IMR-90 (cell line): ENCODE measurements around the gene ADAM20. TPM values are rescaled to one million over a fixed set of nuclear protein-coding genes. Genes with fewer than 3 reads are reported as not detected.

Experiments used
- ATAC-seq: fragments of 200-7000 bp; cut with Tn5 transposase; 2 replicates; pipeline ENCODE4 v1.9.1; 2020; ENCODE audit warnings: low read depth, mild to moderate bottlenecking, moderate library complexity
- BruUV-seq: library from RNA; stranded (reverse); fragments of 400-500 nt; replicated peaks from 2 replicates; lab custom pipeline; 2021; lab: Mats Ljungman, UMichigan
- CTCF ChIA-PET: fragments of 300-600 bp; formaldehyde crosslinking; extraction: SDS; loops from one replicate; lab custom pipeline; 2021; ENCODE audit warnings: antibody characterized with exemption; lab: Yijun Ruan, JAX
- POLR2A ChIA-PET: fragments of 300-600 bp; sonication (Branson Sonifier 250); formaldehyde crosslinking; loops from one replicate; lab custom pipeline; 2022; ENCODE audit warnings: antibody characterized with exemption; ENCODE audit not compliant: unreplicated experiment; lab: Charles Lee
- DNase-seq: peaks from one replicate; pipeline ENCODE4 v3.0.0; 2013
- H2AFZ ChIP-seq: replicated peaks from 2 replicates; pipeline ENCODE3; 2013; ENCODE audit warnings: low read length, mild to moderate bottlenecking; ENCODE audit not compliant: poor library complexity
- H2AK5ac ChIP-seq: 2 replicates; pipeline ENCODE4 v1.6.1; 2013; ENCODE audit warnings: low read depth, low read length, inconsistent platforms
- H2AK9ac ChIP-seq: replicated peaks from 2 replicates; pipeline ENCODE3; 2013; ENCODE audit warnings: mild to moderate bottlenecking, low read depth, low read length, moderate library complexity; ENCODE audit not compliant: poor library complexity
- H2BK120ac ChIP-seq: 2 replicates; pipeline ENCODE4 v1.6.1; 2013; ENCODE audit warnings: low read depth, low read length, inconsistent platforms
- H2BK15ac ChIP-seq: 3 replicates; pipeline ENCODE4 v1.6.1; 2013; ENCODE audit warnings: low read depth, low read length, inconsistent platforms
- H2BK20ac ChIP-seq: 2 replicates; pipeline ENCODE4 v1.6.1; 2013; ENCODE audit warnings: low read depth, mild to moderate bottlenecking, inconsistent platforms, low read length, moderate library complexity
- H2BK5ac ChIP-seq: 2 replicates; pipeline ENCODE4 v1.6.1; 2013; ENCODE audit warnings: mild to moderate bottlenecking, low read depth, low read length, inconsistent platforms; ENCODE audit not compliant: poor library complexity, severe bottlenecking
- H3K14ac ChIP-seq: replicated peaks from 2 replicates; pipeline ENCODE4 v1.6.1; 2013; ENCODE audit warnings: low read depth, low read length, inconsistent platforms
- H3K18ac ChIP-seq: 2 replicates; pipeline ENCODE4 v1.6.1; 2013; ENCODE audit warnings: low read depth, low read length, control low read depth
- H3K23ac ChIP-seq: 2 replicates; pipeline ENCODE4 v1.6.1; 2013; ENCODE audit warnings: low read depth, low read length, inconsistent platforms
- H3K27ac ChIP-seq: 2 replicates; pipeline ENCODE4 v1.5.1; 2013; ENCODE audit warnings: mild to moderate bottlenecking, control low read depth, low read length; ENCODE audit not compliant: insufficient read depth
- H3K27me3 ChIP-seq: 2 replicates; pipeline ENCODE4 v1.6.1; 2013; ENCODE audit warnings: low read length; ENCODE audit not compliant: control insufficient read depth, insufficient read depth
- H3K36me3 ChIP-seq: 2 replicates; pipeline ENCODE4 v1.6.1; 2013; ENCODE audit warnings: low read length, mixed read lengths; ENCODE audit not compliant: control insufficient read depth, insufficient read depth
- H3K4ac ChIP-seq: 2 replicates; pipeline ENCODE4 v1.6.1; 2013; ENCODE audit warnings: low read depth, low read length, inconsistent platforms
- H3K4me1 ChIP-seq: 2 replicates; pipeline ENCODE4 v1.6.1; 2013; ENCODE audit warnings: low read length, mixed read lengths; ENCODE audit not compliant: control insufficient read depth, insufficient read depth
- H3K4me2 ChIP-seq: 2 replicates; pipeline ENCODE4 v1.6.1; 2013; ENCODE audit warnings: low read depth, mild to moderate bottlenecking, control low read depth, low read length, moderate library complexity
- H3K4me3 ChIP-seq: 2 replicates; pipeline ENCODE4 v1.5.1; 2013; ENCODE audit warnings: low read depth, mild to moderate bottlenecking, control low read depth, low read length, moderate library complexity; ENCODE audit not compliant: insufficient read depth
- H3K56ac ChIP-seq: 2 replicates; pipeline ENCODE4 v1.6.1; 2013; ENCODE audit warnings: low read length, inconsistent platforms; ENCODE audit not compliant: insufficient read depth; ENCODE audit errors: extremely low read depth
- H3K79me1 ChIP-seq, 2 experiments: 2 replicates each; pipeline ENCODE4 v1.6.1; 2013; ENCODE audit warnings: low read length in 2 of 2, inconsistent platforms in 1 of 2, low read depth in 1 of 2
- H3K9ac ChIP-seq: 2 replicates; pipeline ENCODE4 v1.6.1; 2013; ENCODE audit warnings: low read depth, low read length, control low read depth
- H3K9me1 ChIP-seq: 2 replicates; pipeline ENCODE4 v1.6.1; 2013; ENCODE audit warnings: low read length, inconsistent platforms; ENCODE audit not compliant: insufficient read depth
- H3K9me3 ChIP-seq: 2 replicates; pipeline ENCODE4 v1.6.1; 2013; ENCODE audit warnings: low read length; ENCODE audit not compliant: control insufficient read depth, insufficient read depth
- H4K20me1 ChIP-seq: 2 replicates; pipeline ENCODE4 v1.6.1; 2013; ENCODE audit warnings: low read length, inconsistent platforms; ENCODE audit not compliant: insufficient read depth
- H4K5ac ChIP-seq: 2 replicates; pipeline ENCODE4 v1.6.1; 2013; ENCODE audit warnings: mild to moderate bottlenecking, low read depth, low read length, control low read depth
- H4K8ac ChIP-seq, 2 experiments: 2 replicates each; pipeline ENCODE4 v1.6.1; 2013; ENCODE audit warnings: low read depth in 2 of 2, low read length in 2 of 2, control low read depth in 1 of 2, inconsistent platforms in 1 of 2
- H4K91ac ChIP-seq: 2 replicates; pipeline ENCODE4 v1.6.1; 2013; ENCODE audit warnings: low read depth, low read length, inconsistent platforms; ENCODE audit not compliant: insufficient read depth
- CEBPB ChIP-seq: IDR thresholded peaks from 2 replicates; pipeline ENCODE4 v1.6.1; 2012; ENCODE audit warnings: low read depth, low read length, improper control_type of control experiment
- MAZ ChIP-seq: IDR thresholded peaks from 2 replicates; pipeline ENCODE4 v1.6.1; 2012; ENCODE audit warnings: low read depth, mild to moderate bottlenecking, low read length, improper control_type of control experiment, moderate library complexity, borderline replicate concordance
- MXI1 ChIP-seq: IDR thresholded peaks from 2 replicates; pipeline ENCODE4 v1.6.1; 2012; ENCODE audit warnings: low read depth, mild to moderate bottlenecking, low read length, moderate library complexity, borderline replicate concordance
- POLR2A ChIP-seq: IDR thresholded peaks from 2 replicates; pipeline ENCODE4 v1.6.1; 2012; ENCODE audit warnings: mild to moderate bottlenecking, low read depth, low read length
- whole genome bisulfite sequencing, 2 experiments: methylation state at CpG; one replicate each; pipeline versions ENCODE4 v1.1.5 to v1.1.7; 2013; ENCODE audit warnings: missing lambda C conversion rate in 2 of 2; ENCODE audit not compliant: insufficient read length in 1 of 2; ENCODE audit errors: extremely low coverage in 2 of 2; 5-methylcytosine and 5-hydroxymethylcytosine counted together
- dilution Hi-C: fragments of 300-500 bp; cut with HindIII; formaldehyde crosslinking; loops from one replicate; pipeline ENCODE4 v1.14.3; 2018; ENCODE audit warnings: low sequenced_read_pairs; ENCODE audit not compliant: unreplicated experiment
- in situ Hi-C: fragments of 300-500 bp; cut with MboI; formaldehyde crosslinking; loops from 3 replicates; pipeline ENCODE4 v1.14.3; 2019; ENCODE audit warnings: low sequenced_read_pairs, inconsistent platforms, mixed read lengths
- intact Hi-C: fragments of 100-400 bp; cut with micrococcal nuclease; formaldehyde crosslinking; loops from 2 replicates; pipeline ENCODE4 v1.10.0; 2022
- polyA plus RNA-seq, 3 experiments: library from polyadenylated mRNA; depleted of rRNA; stranded (reverse); fragments of >200 nt; gene quantifications; 2 replicates each; pipeline ENCODE4 v1.2.3, GENCODE V29; 2012; ENCODE audit warnings: low replicate concordance in 1 of 3
- total RNA-seq: library from RNA; depleted of rRNA; stranded (reverse); fragments of >200 nt; gene quantifications from 2 replicates; pipeline ENCODE4 v1.2.3, GENCODE V29; 2012

Gene ADAM20
- total and polyA plus RNA-seq, 2 of the 4 experiments (the other 2 are of a cell fraction): 0.03 to 0.18 TPM

GRCh38 chr14:70536830-70537229 is 2.0 kb upstream of the ADAM20 start:
- dilution Hi-C loops: no loop called here
- no peaks in the 10 kb centered on the region for H3K27me3 ChIP-seq
- no peaks in the 10 kb centered on the region for H4K20me1 ChIP-seq
- H3K27ac ChIP-seq: no peak overlapping the region
- WGBS, 2 experiments: no CpG with 5 or more reads among the region's 1 CpG
- H3K9ac ChIP-seq: no peak overlapping the region
- intact Hi-C loops: no loop called here
- H2AK9ac ChIP-seq: no peak overlapping the region
- POLR2A ChIA-PET: no interaction called here
- no peak overlapping the region for H3K18ac ChIP-seq
- peaks cover 2% of the 10 kb centered on the region; the same call in 1 of the 2 replicates for H3K9me3 ChIP-seq
- H2BK5ac ChIP-seq: no peak overlapping the region
- no peak overlapping the region for H4K91ac ChIP-seq
- no peak overlapping the region for H3K23ac ChIP-seq
- TF ChIP-seq MXI1 (no peak), POLR2A (no peak), MAZ (no peak), CEBPB (no peak)
- no peaks in the 10 kb centered on the region for H3K4me1 ChIP-seq
- DNase-seq: no peak
- H2AK5ac ChIP-seq: no peak overlapping the region
- no peak overlapping the region for H2AFZ ChIP-seq
- H4K8ac ChIP-seq: no peak overlapping the region
- no peak overlapping the region for H2BK20ac ChIP-seq
- H3K4ac ChIP-seq: no peak overlapping the region
- CTCF ChIA-PET: no interaction called here
- no peak for ATAC-seq
- H3K4me2 ChIP-seq: no peak overlapping the region
- no peaks in the 10 kb centered on the region for H3K36me3 ChIP-seq
- no peak overlapping the region for H3K56ac ChIP-seq
- no peak overlapping the region for H4K5ac ChIP-seq
- H3K9me1 ChIP-seq: no peaks in the 10 kb centered on the region
- H3K14ac ChIP-seq: no peak overlapping the region
- no peak overlapping the region for H2BK15ac ChIP-seq
- in situ Hi-C loops: no loop called here
- no TSS peak for BruUV-seq
- no peak overlapping the region for H2BK120ac ChIP-seq
- no peaks in the 10 kb centered on the region for H3K79me1 ChIP-seq
- no peak overlapping the region for H3K4me3 ChIP-seq
